Mesenchymal stem cell (in vitro differentiated cells and primary cell): ENCODE results near the gene CCDC174.

Source experiments
- DNase-seq: peaks from one replicate; pipeline ENCODE4 v3.0.0-alpha.2; 2013
- H2AFZ ChIP-seq: one replicate; pipeline ENCODE4 v1.6.1; 2013; ENCODE audit warnings: low read depth, mild to moderate bottlenecking, control low read depth, inconsistent platforms, low read length, moderate library complexity
- H2AK5ac ChIP-seq: 2 replicates; pipeline ENCODE4 v1.6.1; 2013; ENCODE audit warnings: low read length, moderate library complexity, mild to moderate bottlenecking, inconsistent platforms; ENCODE audit not compliant: severe bottlenecking
- H2BK120ac ChIP-seq: one replicate; pipeline ENCODE4 v1.6.1; 2013; ENCODE audit warnings: low read depth, mild to moderate bottlenecking, inconsistent platforms, low read length, moderate library complexity
- H2BK12ac ChIP-seq, 2 experiments: one replicate each; pipeline ENCODE4 v1.6.1; 2013; ENCODE audit warnings: inconsistent platforms in 2 of 2, low read length in 2 of 2, mild to moderate bottlenecking in 2 of 2, moderate library complexity in 2 of 2, control low read depth in 1 of 2
- H2BK15ac ChIP-seq: one replicate; pipeline ENCODE4 v1.6.1; 2013; ENCODE audit warnings: mild to moderate bottlenecking, low read depth, inconsistent platforms; ENCODE audit not compliant: poor library complexity, severe bottlenecking
- H2BK5ac ChIP-seq: 2 replicates; pipeline ENCODE4 v1.6.1; 2013; ENCODE audit warnings: low read depth, mild to moderate bottlenecking, low read length, control low read depth, inconsistent platforms; ENCODE audit not compliant: poor library complexity, severe bottlenecking
- H3K14ac ChIP-seq, 2 experiments: one replicate each; pipeline ENCODE4 v1.6.1; 2013; ENCODE audit warnings: inconsistent platforms in 2 of 2, low read length in 2 of 2, control low read depth in 1 of 2, mild to moderate bottlenecking in 1 of 2, moderate library complexity in 1 of 2
- H3K18ac ChIP-seq, 2 experiments: one replicate each; pipeline ENCODE4 v1.6.1; 2013; ENCODE audit warnings: inconsistent platforms in 2 of 2, low read length in 2 of 2, control low read depth in 1 of 2, low read depth in 1 of 2, mild to moderate bottlenecking in 1 of 2
- H3K23ac ChIP-seq, 2 experiments: one replicate each; pipeline ENCODE4 v1.6.1; 2013; ENCODE audit warnings: inconsistent platforms in 2 of 2, low read length in 2 of 2, mild to moderate bottlenecking in 2 of 2, moderate library complexity in 2 of 2, control low read depth in 1 of 2
- H3K27ac ChIP-seq: 2 replicates; pipeline ENCODE4 v1.5.1; 2013; ENCODE audit warnings: mild to moderate bottlenecking, moderate library complexity, low read length, control low read depth, inconsistent platforms; ENCODE audit not compliant: poor library complexity, severe bottlenecking
- H3K27me3 ChIP-seq, 2 experiments: 2 replicates each; pipeline versions ENCODE4 v1.6.1 to v1.7.0; 2013; ENCODE audit warnings: low read length in 2 of 2, mild to moderate bottlenecking in 2 of 2, moderate library complexity in 2 of 2, control low read depth in 1 of 2, inconsistent platforms in 1 of 2; ENCODE audit not compliant: control insufficient read depth in 1 of 2, insufficient read depth in 1 of 2
- H3K36me3 ChIP-seq, 2 experiments: 2 replicates each; pipeline versions ENCODE4 v1.6.1 to v1.7.0; 2013; ENCODE audit warnings: low read length in 2 of 2, control low read depth in 1 of 2, inconsistent platforms in 1 of 2, low read depth in 1 of 2, mild to moderate bottlenecking in 1 of 2; ENCODE audit not compliant: insufficient read depth in 2 of 2, control insufficient read depth in 1 of 2
- H3K4ac ChIP-seq, 2 experiments: one replicate each; pipeline ENCODE4 v1.6.1; 2013; ENCODE audit warnings: inconsistent platforms in 2 of 2, low read length in 2 of 2, mild to moderate bottlenecking in 2 of 2, moderate library complexity in 2 of 2, control low read depth in 1 of 2, low read depth in 1 of 2
- H3K4me1 ChIP-seq: 2 replicates; pipeline ENCODE4 v1.6.1; 2013; ENCODE audit warnings: low read depth, low read length, control low read depth; ENCODE audit not compliant: control insufficient read depth, insufficient read depth
- H3K4me2 ChIP-seq: 2 replicates; pipeline ENCODE4 v1.6.1; 2013; ENCODE audit warnings: low read length, mild to moderate bottlenecking, inconsistent platforms; ENCODE audit not compliant: poor library complexity, severe bottlenecking
- H3K4me3 ChIP-seq, 2 experiments: 2 replicates each; pipeline versions ENCODE4 v1.5.1 to v1.7.0; 2013; ENCODE audit warnings: low read length in 2 of 2, mild to moderate bottlenecking in 2 of 2, control low read depth in 1 of 2, low read depth in 1 of 2; ENCODE audit not compliant: insufficient read depth in 1 of 2
- H3K79me1 ChIP-seq: replicated peaks from 2 replicates; pipeline ENCODE4 v1.6.1; 2013; ENCODE audit warnings: mild to moderate bottlenecking, control low read depth, low read length, inconsistent platforms; ENCODE audit not compliant: poor library complexity, severe bottlenecking
- H3K9ac ChIP-seq: 2 replicates; pipeline ENCODE4 v1.7.0; 2013; ENCODE audit warnings: mild to moderate bottlenecking, low read length, moderate library complexity
- H3K9me3 ChIP-seq: 2 replicates; pipeline ENCODE4 v1.7.0; 2013; ENCODE audit warnings: mild to moderate bottlenecking, low read length; ENCODE audit not compliant: control insufficient read depth
- H4K8ac ChIP-seq: one replicate; pipeline ENCODE4 v1.6.1; 2013; ENCODE audit warnings: inconsistent platforms, mild to moderate bottlenecking, low read length, moderate library complexity
- H4K91ac ChIP-seq: one replicate; pipeline ENCODE4 v1.6.1; 2013; ENCODE audit warnings: mild to moderate bottlenecking, low read length, inconsistent platforms
- WGBS: methylation state at CpG from one replicate; pipeline ENCODE4 v1.1.7; 2013; ENCODE audit warnings: mixed read lengths; 5-methylcytosine and 5-hydroxymethylcytosine counted together

Gene CCDC174

DNA sequence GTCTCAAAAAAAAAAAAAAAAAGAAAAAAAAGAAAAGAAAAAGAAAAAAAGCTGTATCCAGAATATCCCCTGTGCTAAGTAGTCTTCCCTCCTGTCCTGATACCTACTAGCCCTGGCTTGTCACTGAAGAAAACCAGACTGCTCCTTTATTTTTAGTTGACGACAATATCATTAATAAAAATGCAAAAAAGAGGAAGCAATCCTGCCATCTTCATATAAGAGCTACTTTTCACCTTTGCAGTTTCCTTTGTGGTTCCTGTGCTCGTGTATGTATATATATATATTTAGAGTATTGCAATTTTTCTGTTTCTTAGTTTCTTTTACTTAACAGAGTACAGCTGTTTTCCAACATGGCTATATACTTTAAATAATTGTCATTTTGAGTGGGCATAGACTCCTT lies 37.0 kb downstream of the CCDC174 start:
- Histone ChIP-seq H3K27ac (no peak overlapping the region), H3K14ac (no peak overlapping the region), H2BK12ac (no peak overlapping the region), H3K27me3 (peaks cover 5 to 11% of the 10 kb centered on the region in 2 experiments), H3K4me1 (no peaks in the 10 kb centered on the region), H2BK15ac (no peak overlapping the region), H2BK5ac (no peak overlapping the region), H3K4me3 (no peak overlapping the region), H3K79me1 (no peaks in the 10 kb centered on the region), H2AK5ac (no peak overlapping the region), H2BK120ac (no peak overlapping the region), H4K8ac (no peak overlapping the region), H3K36me3 (no peaks in the 10 kb centered on the region), H3K9ac (no peak overlapping the region), H3K18ac (no peak overlapping the region), H3K9me3 (peaks cover 5% of the 10 kb centered on the region), H4K91ac (no peak overlapping the region), H3K23ac (no peak overlapping the region), H3K4ac (no peak overlapping the region), H2AFZ (no peak overlapping the region), H3K4me2 (no peak overlapping the region)
- no peak for DNase-seq
- WGBS = 60% methylated on average over 1 of the region's 2 CpGs

DNA sequence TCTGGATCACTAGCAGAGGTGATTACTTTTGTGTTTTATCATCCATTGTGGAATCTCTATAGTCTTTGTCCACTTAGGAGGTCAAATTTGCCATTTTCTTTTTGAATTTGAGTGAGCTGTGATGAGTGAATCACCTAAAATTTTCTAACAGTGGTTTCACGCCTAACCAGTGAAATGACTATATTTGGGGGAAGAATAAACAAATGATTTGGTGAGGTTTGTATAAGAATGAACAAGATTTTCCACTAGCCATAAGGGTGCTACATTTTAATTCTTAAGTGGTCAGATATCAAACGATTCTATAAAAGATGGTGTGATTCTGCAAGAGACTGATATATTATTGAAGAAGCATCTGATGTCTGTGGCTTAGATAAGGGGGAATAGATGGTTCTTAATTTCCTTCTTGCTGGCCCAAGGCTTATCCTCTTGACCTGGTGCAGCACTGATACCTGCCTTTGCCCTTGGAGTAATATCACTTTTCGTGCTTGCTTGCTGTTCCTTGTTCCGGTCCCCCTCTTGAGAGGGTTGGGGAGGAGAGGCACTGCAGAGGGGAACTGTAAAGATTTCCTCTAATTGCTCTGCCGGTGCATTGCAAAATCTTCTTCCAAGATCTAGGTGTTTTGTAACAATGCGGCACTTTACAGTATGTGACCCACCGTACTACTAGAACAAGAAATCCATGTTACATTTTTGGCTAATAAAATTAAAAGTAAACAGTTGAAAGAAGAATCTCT lies 37.9 kb downstream of the CCDC174 start:
- no peak overlapping the region for H2BK120ac ChIP-seq
- no peak overlapping the region for H3K18ac ChIP-seq
- H3K4me2 ChIP-seq = no peak overlapping the region
- H3K14ac ChIP-seq = no peak overlapping the region
- no peak overlapping the region for H2BK15ac ChIP-seq
- 83% methylated on average over 5 of the region's 7 CpGs for WGBS
- H3K4me3 ChIP-seq = no peak overlapping the region
- H2BK12ac ChIP-seq = no peak overlapping the region
- no peaks in the 10 kb centered on the region for H3K4me1 ChIP-seq
- H2BK5ac ChIP-seq = no peak overlapping the region
- H3K4ac ChIP-seq = no peak overlapping the region
- H3K27ac ChIP-seq = no peak overlapping the region
- H3K27me3 ChIP-seq = peaks cover 5 to 11% of the 10 kb centered on the region in 2 experiments
- H4K8ac ChIP-seq = no peak overlapping the region
- peaks cover 5% of the 10 kb centered on the region for H3K9me3 ChIP-seq
- no peaks in the 10 kb centered on the region for H3K79me1 ChIP-seq
- no peak overlapping the region for H3K9ac ChIP-seq
- DNase-seq = no peak
- no peaks in the 10 kb centered on the region for H3K36me3 ChIP-seq
- no peak overlapping the region for H2AFZ ChIP-seq
- H3K23ac ChIP-seq = no peak overlapping the region
- no peak overlapping the region for H2AK5ac ChIP-seq
- H4K91ac ChIP-seq = no peak overlapping the region

- DNase-seq = no peak
- no peaks in the 10 kb centered on the region for H3K79me1 ChIP-seq
Observed at GRCh38 chr3:14691239-14691638, 39.7 kb downstream of the CCDC174 start.

DNA sequence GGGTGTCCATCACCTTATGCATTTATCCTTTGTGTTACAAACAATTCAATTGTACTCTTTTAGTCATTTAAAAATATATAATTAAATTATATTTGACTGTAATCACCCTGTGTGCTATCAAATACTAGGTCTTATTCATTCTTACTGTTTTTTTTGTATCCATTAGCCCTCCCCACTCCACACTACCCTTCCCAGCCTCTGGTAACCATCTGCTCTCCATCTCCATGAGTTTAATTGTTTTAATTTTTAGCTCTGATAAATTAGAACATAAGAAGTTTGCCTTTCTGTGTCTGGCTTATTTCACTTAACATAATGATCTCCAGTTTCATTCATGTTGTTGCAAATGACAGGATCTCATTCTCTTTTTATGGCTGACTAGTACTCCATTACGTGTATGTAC lies 40.2 kb downstream of the CCDC174 start:
- Histone ChIP-seq H3K18ac (no peak overlapping the region), H3K4ac (no peak overlapping the region), H3K9ac (no peak overlapping the region), H3K23ac (no peak overlapping the region), H4K8ac (no peak overlapping the region), H3K4me2 (no peak overlapping the region), H2AFZ (no peak overlapping the region), H3K27ac (no peak overlapping the region), H3K36me3 (no peaks in the 10 kb centered on the region), H3K4me3 (no peak overlapping the region), H2BK15ac (no peak overlapping the region), H2BK120ac (no peak overlapping the region), H3K4me1 (no peaks in the 10 kb centered on the region), H2BK5ac (no peak overlapping the region), H3K14ac (no peak overlapping the region), H3K9me3 (peaks cover 5% of the 10 kb centered on the region), H4K91ac (no peak overlapping the region), H2BK12ac (no peak overlapping the region), H2AK5ac (no peak overlapping the region), H3K27me3 (peaks cover 5 to 11% of the 10 kb centered on the region in 2 experiments), H3K79me1 (no peaks in the 10 kb centered on the region)
- whole genome bisulfite sequencing = no CpG with 5 or more reads among the region's 1 CpG
- no peak for DNase-seq

More at GRCh38 chr3:14691239-14691638, 39.7 kb downstream of the CCDC174 start:
- no peaks in the 10 kb centered on the region for H3K4me1 ChIP-seq
- H3K36me3 ChIP-seq = no peaks in the 10 kb centered on the region
- H3K9ac ChIP-seq = no peak overlapping the region
- peak overlapping the region in 1 of 2 experiments; percentile 59 for H3K14ac ChIP-seq
- H2BK120ac ChIP-seq = no peak overlapping the region
- no peak overlapping the region for H2BK15ac ChIP-seq
- H3K4ac ChIP-seq = no peak overlapping the region
- H3K18ac ChIP-seq = no peak overlapping the region
- H3K27me3 ChIP-seq = peaks cover 5 to 11% of the 10 kb centered on the region in 2 experiments
- no peak overlapping the region for H3K23ac ChIP-seq
- no peak overlapping the region for H2BK5ac ChIP-seq
- no peak overlapping the region for H3K27ac ChIP-seq
- 90% methylated on average over 4 of the region's 4 CpGs for WGBS
- peaks cover 5% of the 10 kb centered on the region for H3K9me3 ChIP-seq
- no peak overlapping the region for H3K4me2 ChIP-seq
- no peak overlapping the region for H3K4me3 ChIP-seq
- H2AK5ac ChIP-seq = no peak overlapping the region
- no peak overlapping the region for H4K8ac ChIP-seq
- H2BK12ac ChIP-seq = no peak overlapping the region
- no peak overlapping the region for H2AFZ ChIP-seq
- H4K91ac ChIP-seq = no peak overlapping the region
